NCI-H446 (cell line): ENCODE measurements around the gene COPS9.

Experiments used
- DNase-seq, 2 experiments: peaks; one replicate each; lab custom pipeline; 2025; lab: John Stamatoyannopoulos, UW

COPS9 gene

GRCh38 chr2:240134956-240135520 lies 1.1 kb downstream of the COPS9 start:
- DNase-seq = no peak

DNA sequence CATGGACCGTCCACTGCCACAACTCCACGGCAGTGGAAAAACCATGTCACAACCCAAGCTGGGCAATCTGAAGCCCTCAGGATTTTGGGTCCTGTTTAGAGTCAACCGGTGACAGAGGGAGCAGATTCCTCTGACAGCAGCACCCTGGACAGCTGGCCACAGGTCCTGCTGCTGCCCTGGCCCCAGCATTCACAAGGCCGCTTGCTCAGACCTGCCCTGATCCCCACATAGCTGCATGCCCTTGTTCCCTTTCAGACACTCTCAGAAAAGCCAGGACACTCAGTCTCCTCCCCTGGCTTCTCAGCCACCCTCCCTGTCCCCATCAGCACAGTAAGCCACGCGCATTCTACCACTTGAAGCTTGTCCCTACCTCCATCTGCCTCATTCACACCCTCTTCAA lies 1.6 kb downstream of the COPS9 start:
- DNase-seq = no peak

DNA sequence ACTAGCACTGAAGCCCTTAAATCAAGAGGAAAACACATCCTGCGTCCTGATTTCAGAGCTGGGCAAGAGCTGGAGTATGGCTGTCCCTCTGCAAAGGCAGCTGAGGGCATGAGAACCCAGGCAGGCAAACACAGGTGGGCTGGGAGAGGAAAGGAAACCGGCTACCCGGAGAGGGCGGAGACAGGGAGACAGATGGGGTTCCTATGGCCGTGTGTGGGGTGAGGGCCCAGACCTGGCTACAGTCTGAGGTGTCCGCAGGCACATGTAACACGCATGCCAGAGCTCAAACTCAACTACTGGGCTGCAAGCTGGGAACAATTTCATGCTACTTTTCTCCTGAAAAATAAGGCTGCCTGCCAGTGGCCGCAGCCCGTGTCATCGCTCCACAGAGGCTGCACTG lies 2.7 kb downstream of the COPS9 start:
- DNase-seq = no peak

DNA sequence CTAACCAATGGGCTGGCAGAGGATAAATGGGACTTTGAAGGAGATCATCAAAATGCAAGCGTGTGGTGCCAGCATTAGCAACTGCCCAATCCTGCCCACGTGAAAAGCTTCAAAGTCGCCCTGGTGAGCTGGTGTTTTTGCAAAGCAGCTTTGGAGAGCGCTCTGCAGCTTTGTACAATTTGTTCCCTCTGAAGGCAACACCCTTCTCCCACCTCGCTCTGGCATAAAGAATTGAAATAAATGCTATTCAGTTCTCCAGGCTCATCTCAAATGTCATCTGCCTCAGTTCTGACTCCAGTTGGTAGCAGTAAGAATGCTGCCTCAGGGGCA lies 3.5 kb downstream of the COPS9 start:
- DNase-seq = no peak

DNA sequence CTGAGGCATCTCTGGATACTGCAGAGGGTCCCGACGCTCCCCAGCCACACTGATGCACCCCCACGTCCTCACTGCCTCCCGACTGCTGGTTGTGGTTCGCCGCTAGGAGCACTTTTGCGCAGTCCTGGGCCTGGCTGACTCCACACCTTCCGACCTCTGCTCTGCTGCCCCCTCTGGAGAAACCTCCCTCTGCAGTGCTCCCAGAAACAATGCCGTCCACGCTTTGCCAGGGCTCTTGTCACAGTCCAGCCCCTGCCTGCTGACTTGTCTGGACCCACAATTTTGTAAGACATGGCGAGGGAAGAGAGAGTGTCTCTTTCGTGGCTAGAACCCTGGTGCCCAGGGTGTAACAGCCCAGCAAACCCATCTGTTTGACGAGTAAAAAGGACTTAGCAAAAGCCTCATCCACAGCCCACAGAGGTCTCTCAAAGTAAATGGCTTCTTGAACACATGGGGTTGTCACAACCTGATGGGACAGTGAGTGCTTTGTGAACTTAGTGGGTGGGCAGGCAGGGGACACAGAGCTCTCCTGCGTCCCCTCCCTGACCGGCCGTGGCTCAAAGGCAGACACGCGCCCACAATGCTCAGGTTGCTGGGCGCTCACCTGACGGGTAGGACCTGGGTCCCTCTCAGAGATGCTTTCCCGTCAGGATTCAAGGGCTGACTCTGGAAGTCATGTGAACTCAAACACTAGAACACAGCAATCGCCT lies 4.0 kb downstream of the COPS9 start:
- DNase-seq = no peak

DNA sequence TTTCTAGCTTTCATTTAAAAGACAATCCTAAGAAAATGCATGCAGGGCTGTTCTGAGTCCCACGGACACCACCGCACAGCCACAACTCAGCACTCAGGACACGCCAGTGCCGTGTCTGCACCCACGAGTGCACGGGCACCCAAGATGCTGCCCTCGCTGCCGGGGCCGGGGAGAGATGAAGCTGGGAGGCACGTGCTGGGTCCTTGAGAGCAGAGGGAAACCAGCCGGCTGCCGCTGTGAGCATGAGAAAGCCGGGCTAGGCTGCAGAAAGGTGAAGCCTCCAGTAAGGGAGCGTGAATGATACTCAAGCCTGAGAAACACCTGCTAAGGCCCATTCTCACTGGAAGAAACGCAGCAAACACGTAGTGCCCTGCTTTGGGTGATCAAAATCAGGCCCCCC lies 4.8 kb downstream of the COPS9 start:
- no peak for DNase-seq

DNA sequence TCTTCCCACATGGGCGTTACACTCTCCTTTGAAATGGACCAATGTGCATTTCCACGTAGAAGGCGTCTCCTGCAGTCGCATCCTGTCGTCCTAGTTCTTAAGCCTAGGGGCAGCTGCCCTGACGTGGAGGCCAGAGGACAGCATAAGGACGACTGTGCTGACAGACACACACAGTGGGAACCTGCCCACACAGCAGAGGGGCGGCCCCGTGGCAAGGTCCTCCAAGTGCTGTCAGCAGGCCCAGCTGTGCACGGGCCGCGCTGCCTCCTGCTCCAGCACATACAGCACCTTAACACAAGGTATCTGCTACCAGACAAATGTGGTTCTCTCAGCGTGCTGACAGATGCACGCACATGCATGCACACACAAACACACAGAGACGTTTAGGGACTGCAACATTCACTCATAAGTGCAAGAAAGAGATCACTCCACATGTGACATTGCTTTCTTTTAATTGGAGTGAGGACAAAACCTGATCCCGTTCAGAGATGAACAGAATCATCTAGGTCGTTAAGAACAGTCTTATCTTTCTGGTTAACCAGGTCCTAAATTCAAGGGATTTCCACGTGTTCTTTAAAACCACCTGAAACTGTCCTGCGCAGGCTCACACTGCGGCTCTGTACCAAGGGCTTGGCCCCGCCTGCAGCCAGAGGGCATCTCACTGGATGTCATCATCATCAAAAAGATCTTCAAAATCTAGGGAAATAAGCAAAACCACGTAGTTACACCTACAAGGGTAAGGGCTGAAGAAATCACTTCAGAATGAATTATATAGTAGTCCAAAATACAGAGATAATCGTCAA lies 5.5 kb downstream of the COPS9 start:
- no peak for DNase-seq

DNA sequence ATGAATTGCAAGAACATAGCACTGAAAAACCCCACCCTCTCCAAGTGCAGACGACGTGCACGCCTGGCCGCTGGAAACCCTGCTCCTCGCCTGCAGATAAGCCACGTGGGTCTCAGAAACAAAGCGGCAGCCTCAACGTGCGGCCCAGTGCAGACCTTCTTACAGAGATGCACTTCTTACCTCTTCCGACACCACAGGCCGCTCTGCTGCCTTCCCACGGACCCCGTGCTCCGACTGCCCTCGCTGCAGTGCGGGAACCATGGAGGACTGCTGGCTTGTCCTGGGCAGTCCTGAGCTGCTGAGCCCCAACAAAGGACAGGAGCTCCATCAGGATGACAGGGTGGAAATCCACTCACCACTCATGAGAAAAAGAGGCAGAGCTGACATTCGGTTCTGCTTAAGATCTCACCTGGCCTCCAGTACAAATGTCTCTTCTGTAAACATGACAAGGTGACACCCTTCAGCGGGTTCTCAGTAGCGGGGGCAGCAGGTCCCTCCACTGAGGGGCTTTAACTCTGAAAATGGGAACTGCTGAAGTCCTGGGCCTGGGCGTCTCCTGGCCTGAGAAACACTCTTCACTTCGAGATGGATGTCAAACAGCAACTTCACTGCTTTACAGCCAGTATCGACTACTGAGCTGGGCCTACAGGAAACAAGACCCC lies 6.2 kb downstream of the COPS9 start:
- no peak for DNase-seq

GRCh38 chr2:240129311-240129710 lies 6.8 kb downstream of the COPS9 start:
- no peak for DNase-seq

DNA sequence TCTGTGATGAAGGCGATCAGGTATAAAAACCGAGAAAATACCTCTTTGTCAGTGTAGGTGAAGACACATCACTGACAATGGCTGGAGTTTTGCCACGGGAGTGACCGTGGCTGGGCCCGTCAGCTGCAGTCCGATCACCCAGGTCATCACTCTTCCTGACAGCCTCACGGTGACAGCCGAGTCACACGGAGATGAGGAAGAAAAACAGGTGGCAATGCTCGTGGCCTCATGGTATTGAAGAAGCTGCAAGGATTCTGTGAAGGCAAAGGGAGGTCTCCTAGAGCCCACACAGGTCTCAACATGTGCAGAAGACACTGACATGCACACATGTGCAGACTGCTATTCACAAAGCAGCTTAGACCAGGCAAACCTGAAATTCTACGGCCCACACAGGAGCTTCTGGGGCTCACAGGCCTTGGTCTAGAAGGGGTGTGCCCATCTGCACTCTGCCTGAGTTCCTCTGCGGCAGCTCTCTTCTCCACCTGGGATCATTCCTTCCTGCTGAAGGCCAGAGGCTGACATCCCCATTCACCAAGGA lies 7.4 kb downstream of the COPS9 start:
- DNase-seq = no peak

DNA sequence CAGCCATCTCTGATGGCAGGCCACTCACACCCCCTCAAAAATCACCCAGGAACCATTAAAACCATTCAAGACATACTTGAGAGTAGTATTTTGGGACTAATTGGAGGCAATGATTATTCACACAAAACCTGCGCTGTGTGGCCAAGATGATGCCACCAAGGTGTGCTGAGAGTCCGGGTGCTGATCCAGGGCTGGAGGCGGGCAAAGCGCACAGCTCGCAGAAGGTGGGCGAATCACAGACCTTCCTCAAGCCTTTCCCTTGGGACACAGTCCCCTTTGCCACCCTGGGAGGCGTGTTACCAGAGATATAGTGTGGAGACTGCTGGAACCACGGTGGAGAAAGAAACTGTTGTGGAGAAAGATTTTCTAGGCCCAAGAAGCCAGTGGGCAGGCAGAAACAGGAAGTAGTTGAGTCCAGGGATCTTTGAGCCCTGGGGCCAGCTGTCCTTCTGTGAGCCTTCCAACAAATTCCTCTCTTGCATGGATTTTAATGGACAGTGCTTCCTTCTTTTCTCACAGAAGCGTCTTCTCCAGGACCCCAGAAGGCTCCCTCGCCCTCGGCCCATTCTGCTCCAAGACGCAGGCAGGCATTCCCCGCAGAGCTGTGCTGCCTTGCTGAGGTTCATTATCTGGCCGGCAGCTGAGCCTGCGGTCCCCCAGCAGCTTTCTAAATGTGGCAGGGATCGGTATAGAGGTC lies 8.0 kb downstream of the COPS9 start:
- no peak for DNase-seq

DNA sequence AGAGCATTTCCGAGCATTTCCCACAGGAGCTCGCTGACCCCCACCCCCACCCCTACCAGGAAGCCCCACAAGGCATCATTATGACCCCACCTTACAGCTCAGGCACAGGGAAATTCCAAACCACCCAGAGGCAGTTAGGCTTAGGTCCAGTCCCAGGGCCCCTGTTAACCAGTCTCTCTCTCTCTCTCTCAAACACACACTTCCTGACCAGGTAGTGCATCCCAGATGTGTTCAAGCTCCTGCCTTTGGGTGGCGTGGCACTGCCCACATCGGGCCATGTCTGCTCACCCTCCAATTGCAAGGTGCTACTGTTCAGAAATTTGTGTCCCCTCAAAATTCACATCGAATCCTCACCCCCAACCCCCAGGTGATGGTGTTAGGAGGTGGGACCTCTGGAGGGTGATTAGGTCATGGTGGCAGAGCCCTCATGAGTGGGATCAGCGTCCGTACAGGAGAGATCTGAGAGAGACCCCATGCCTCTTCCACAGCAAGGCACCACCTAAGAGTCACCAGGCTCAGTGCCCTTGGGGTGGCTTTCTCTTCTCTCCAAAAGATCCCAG lies 8.8 kb downstream of the COPS9 start:
- DNase-seq = no peak

- DNase-seq = no peak
Measured at GRCh38 chr2:240126731-240127130, 9.4 kb downstream of the COPS9 start.

GRCh38 chr2:240125742-240126141 lies 10.4 kb downstream of the COPS9 start:
- no peak for DNase-seq

DNA sequence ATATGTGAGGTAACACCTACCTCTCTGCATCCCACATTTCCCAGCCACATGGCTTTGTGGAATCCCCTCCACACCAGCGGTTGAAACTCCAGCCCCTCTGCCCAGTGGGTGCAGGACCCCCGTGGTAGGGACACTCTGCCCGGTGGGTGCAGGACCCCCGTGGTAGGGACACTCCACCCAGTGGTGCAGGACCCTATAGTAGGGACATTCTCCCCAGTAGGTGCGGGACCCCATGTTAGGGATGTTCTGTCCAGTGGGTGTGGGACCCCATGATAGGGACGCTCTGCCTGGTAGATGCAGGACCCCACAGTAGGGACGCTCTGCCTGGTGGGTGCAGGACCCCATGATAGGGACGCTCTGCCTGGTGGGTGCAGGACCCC lies 11.5 kb downstream of the COPS9 start:
- no peak for DNase-seq

DNA sequence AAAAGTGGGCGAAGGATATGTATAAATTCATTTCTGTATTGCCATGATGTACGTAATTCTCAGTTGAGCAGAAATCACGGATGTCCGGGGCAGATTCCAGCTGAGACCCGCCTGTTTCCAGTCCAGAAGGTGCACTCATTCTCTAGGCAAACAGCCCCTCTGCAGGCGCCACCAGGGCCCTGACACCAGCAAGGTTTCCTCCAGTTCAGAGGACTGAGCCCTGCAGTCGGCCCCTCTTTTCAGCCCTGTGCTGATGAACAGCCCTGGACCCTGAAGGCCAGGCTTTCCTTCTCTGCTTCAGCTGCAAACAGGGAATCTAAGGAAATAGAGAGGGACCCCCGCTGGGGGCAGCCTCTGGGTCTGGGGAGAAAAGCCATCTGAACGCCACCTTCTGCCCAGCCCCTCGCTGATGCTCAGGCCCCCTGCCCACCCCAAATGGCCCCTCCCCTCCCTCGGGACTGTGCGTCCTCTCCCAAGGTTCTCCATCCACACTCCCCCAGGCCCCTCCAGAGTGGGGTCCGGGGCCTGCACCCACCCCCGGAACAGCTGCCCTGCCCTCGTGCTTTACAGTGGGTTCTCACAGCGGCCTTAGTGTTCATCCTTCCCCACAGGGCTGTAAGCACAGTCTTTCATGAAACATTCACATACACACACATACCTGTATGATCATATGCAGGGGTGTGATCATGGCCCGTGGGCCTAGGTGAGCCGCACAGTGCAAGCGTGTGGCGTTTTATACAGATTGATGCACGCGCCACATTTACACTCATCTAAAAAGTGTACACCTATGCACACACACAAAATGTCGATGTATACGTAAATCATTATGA lies 12.1 kb downstream of the COPS9 start:
- DNase-seq = no peak

DNA sequence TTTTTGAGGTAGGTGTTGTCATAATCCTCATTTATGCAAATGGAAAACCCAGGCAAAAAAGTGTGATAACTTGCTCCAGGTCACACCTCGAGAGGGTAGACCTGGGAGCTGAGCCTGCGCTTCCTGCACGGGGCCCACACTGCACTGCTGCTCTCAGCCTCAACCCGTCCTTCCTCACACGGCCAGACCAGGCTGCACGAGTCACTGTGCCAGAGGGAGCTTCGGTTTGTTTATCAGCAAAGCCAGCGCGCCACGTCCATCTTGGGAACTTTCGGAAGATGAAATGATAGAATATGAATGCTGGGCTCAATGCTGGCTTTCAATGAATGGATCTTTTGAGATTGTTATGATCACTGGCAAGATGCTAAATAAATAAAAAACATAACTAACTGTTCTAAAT lies 14.4 kb downstream of the COPS9 start:
- DNase-seq = no peak

DNA sequence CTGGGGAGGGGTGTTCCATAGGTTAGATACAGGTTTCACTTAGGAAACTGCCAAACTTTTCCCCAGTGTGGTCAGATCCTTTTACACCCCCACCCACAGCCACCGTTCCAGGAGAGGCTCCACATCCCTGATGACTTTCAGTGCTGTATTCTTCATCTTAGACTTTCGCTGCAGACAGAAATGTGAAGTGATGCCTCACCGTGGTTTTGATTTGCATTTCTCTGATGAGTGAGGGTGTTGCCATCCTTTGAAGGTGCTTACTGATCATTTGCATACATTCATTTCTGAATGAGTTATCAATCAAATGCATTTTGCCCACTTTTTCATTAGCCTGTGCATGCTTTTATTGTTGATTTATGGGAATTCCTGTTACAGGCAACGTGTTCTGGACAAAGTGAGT lies 14.9 kb downstream of the COPS9 start:
- DNase-seq = no peak

DNA sequence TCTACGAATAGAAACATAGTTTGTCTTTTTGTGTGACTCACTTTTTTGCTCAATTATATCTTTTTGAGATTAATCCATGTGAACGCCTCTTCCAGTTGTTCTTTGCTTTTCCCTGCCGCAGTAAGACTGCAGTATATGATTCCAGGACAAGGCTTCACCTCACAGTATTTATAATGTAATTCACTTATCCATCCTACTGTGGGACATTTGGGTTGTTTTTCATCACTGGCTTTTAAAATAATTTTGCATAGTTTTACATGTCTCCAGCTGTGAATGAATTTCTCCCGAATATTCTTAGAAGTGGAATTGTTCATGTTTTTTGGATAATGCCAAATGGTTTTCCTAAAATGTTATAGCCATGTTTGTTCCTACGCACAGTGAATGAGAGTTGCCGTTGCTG lies 21.9 kb downstream of the COPS9 start:
- DNase-seq = no peak

DNA sequence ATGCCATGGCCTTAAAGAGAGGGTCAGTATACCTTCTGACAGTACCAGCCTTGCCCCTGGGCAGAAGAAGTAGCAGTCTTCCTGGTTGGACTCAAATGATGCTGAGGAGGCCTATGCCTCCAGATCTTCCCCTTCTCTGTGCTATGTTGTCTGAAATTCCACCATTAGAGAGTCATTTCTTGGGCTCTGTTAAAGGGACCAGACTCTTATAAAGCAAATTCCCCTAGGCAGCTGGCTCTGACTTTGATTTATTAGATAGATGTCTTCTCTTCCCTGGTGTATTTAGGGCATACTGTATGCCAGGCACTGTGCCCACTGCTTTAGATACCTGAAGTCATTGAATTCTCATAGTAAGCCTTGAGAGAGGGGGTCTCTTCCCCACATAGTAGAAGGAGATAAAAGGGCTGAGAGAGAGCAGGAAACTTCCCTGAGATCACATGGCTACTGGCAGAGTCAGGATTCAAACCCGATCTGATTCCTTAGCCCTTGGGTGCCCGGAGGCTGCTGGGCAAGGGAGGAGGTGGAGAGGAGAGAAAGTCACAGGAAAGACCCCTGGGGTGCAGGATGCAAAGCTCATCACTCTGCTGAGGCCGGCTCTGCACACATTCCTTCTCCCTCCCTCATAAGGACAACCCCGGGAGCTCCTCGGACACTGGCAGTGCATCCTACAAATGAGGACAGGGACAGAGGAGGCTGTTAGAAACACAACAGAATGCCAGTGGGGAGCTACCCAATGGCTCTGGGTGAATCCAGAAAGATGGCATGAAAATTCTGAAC lies 23.0 kb downstream of the COPS9 start:
- DNase-seq = no peak
